GM06990 (cell line): ENCODE measurements around the gene ENKD1.
A peak's percentile ranks its signal among the peaks of the same experiment; 100 is the strongest.

ENCODE experiments used
- DNase-seq: peaks from one replicate; pipeline ENCODE4 v3.0.0-alpha.2; 2011; ENCODE audit not compliant: insufficient read length; ENCODE audit errors: extremely low read depth
- H3K27me3 ChIP-seq: replicated peaks from 2 replicates; pipeline ENCODE4 v1.6.0; 2011; ENCODE audit warnings: low read length; ENCODE audit not compliant: control insufficient read depth, insufficient read depth
- H3K36me3 ChIP-seq: 2 replicates; pipeline ENCODE4 v1.5.1; 2011; ENCODE audit warnings: low read length; ENCODE audit not compliant: control insufficient read depth, insufficient read depth
- H3K4me3 ChIP-seq: replicated peaks from 2 replicates; pipeline ENCODE4 v1.5.1; 2011; ENCODE audit warnings: low read depth, mild to moderate bottlenecking, control low read depth, low read length
- CTCF ChIP-seq: IDR thresholded peaks from 2 replicates; pipeline ENCODE4 v1.5.1; 2011; ENCODE audit warnings: low read length, control low read depth, mild to moderate bottlenecking, inconsistent platforms; ENCODE audit not compliant: insufficient read depth, poor library complexity, severe bottlenecking

The ENKD1 gene

GRCh38 chr16:67664258-67664657 lies 2.3 kb downstream of the ENKD1 start:
- Histone ChIP-seq H3K4me3 (no peak overlapping the region), H3K36me3 (no peaks in the 10 kb centered on the region), H3K27me3 (no peaks in the 10 kb centered on the region)
- no peak for DNase-seq
- TF ChIP-seq CTCF: no peak

- no peak for DNase-seq
- Histone ChIP-seq H3K36me3 (no peaks in the 10 kb centered on the region; the same call in 1 of the 2 replicates), H3K4me3 (no peak overlapping the region), H3K27me3 (no peaks in the 10 kb centered on the region)
- no peak for TF ChIP-seq CTCF
These were observed 2.7 kb downstream of the ENKD1 start for GRCh38 chr16:67663877-67664222.

- H3K27me3 ChIP-seq: no peaks in the 10 kb centered on the region
- no peak overlapping the region for H3K4me3 ChIP-seq
- DNase-seq: no peak
- peaks cover 1% of the 10 kb centered on the region; the same call in 1 of the 2 replicates for H3K36me3 ChIP-seq
- peak; percentile 18 for TF ChIP-seq CTCF
These were observed 3.2 kb downstream of the ENKD1 start for GRCh38 chr16:67663151-67663876.

- no peaks in the 10 kb centered on the region for H3K27me3 ChIP-seq
- no peak for TF ChIP-seq CTCF
- peaks cover 6% of the 10 kb centered on the region for H3K36me3 ChIP-seq
- no peak overlapping the region for H3K4me3 ChIP-seq
- DNase-seq: no peak
These were observed 3.9 kb downstream of the ENKD1 start for GRCh38 chr16:67662653-67663010.

- H3K27me3 ChIP-seq: no peaks in the 10 kb centered on the region
- peaks cover 9% of the 10 kb centered on the region for H3K36me3 ChIP-seq
- no peak for TF ChIP-seq CTCF
- no peak overlapping the region for H3K4me3 ChIP-seq
- no peak for DNase-seq
These were observed 4.5 kb downstream of the ENKD1 start for GRCh38 chr16:67661886-67662652.
